GM18873 (cell line): ENCODE results near the gene WDR46.

Source experiments
- ATAC-seq: cut with Tn5 transposase; IDR thresholded peaks from one replicate; pipeline ENCODE4 v1.9.1; 2021; ENCODE audit warnings: mild to moderate bottlenecking, moderate library complexity, moderate number of reproducible peaks; ENCODE audit not compliant: unreplicated experiment, low FRiP score

Gene WDR46, protein sequence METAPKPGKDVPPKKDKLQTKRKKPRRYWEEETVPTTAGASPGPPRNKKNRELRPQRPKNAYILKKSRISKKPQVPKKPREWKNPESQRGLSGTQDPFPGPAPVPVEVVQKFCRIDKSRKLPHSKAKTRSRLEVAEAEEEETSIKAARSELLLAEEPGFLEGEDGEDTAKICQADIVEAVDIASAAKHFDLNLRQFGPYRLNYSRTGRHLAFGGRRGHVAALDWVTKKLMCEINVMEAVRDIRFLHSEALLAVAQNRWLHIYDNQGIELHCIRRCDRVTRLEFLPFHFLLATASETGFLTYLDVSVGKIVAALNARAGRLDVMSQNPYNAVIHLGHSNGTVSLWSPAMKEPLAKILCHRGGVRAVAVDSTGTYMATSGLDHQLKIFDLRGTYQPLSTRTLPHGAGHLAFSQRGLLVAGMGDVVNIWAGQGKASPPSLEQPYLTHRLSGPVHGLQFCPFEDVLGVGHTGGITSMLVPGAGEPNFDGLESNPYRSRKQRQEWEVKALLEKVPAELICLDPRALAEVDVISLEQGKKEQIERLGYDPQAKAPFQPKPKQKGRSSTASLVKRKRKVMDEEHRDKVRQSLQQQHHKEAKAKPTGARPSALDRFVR

DNA sequence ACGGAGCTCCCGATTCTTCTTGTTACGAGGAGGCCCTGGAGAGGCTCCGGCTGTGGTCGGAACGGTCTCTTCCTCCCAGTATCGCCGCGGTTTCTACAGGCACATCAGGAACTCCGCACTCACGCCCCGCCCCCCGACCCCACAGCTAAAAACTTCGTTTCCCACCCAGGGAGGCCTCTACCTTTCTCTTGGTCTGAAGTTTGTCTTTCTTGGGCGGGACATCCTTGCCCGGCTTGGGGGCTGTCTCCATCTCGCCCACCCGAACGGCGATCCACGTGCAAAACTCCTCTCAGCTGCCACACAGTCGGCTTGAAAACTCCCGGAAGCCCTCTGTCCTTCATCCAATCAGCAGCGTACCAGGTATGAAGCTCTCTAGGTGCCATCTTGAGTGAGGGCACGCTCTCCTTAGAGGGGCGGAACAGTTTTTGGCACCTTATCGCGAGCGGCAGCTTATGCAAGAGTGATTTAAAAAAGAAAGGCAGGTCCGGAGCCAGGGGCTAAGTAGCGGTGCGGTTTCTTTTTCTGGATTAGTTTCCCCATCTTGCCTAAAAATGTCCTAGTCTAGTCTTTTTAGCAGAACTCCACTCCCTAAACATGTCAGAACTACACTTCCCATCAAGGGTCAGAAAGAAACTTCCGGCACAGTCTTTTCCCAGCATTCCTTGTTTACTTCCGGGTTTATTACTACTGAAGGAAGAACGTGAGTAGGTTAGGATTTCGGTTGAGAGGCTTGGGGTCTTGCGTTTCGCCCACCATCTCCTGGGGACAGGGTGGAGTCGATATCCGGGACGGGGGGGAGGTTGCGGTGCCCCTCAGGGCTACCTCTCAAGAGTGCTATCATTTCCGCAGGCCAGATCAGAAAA is at the start of gene WDR46, which contains the start of gene PFDN6:
TSS of gene WDR46 (minus strand) at position 319 of the 863 bp plus-strand sequence. CDS start at position 250, 69 bp downstream.
TSS of gene PFDN6 (plus strand) at position 681 of the 863 bp plus-strand sequence. CDS start 256 bp downstream, outside the sequence.
- ATAC-seq: peak; percentile 78

DNA sequence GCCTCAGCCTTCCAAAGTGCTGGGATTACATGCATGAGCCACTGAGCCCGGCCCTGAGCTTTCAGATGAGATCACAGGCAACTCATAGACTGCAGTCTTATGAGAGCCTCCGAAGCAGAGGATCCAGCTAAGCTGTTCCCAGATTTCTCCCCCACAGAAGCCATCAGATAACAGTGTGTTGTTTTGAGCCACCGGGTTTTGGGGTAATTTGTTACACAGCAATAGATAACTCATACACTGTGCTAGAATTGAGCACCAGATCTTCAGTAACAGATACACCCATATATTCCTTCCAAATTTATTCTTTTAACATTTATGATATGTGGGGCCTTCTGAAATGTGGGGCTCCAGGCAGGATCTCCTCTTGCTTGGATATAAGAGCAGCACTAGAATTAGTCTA is 47.5 kb upstream of the WDR46 start:
- ATAC-seq: no peak

DNA sequence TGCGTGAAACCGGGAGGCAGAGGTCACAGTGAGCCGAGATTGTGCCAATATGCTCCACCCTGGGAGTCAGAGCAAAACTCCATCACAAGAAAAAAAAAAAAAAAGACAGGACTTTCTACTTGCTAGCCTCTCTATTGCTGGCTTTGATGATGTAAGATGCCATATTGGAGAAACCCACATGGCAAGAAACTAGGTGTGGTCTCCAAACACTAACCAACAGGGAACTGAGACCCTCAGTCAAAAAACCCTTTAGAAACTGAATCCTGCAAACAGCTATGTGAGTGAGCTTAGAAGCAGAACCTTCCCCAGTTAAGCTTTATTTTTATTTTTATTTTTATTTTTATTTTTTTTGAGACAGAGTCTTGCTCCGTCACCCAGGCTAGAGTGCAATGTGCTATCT is 46.9 kb upstream of the WDR46 start:
- no peak for ATAC-seq

DNA sequence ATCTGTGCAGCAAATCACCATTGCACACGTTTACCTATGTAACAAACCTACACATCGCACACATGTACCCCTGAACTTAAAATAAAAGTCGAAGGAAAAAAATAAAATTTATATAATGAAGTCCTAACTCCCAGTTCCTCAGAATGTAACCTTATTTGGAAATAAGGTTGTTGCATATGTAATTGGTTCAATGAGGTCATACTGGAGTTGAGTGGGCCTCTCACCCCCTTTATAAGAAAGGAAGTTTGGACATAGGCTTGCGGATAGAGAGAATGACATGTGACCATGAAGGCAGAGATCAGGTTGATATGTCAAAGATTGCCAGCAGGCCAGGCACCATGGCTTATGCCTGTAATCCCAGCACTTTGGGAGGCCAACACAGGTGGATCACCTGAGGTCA is 44.6 kb upstream of the WDR46 start:
- no peak for ATAC-seq

DNA sequence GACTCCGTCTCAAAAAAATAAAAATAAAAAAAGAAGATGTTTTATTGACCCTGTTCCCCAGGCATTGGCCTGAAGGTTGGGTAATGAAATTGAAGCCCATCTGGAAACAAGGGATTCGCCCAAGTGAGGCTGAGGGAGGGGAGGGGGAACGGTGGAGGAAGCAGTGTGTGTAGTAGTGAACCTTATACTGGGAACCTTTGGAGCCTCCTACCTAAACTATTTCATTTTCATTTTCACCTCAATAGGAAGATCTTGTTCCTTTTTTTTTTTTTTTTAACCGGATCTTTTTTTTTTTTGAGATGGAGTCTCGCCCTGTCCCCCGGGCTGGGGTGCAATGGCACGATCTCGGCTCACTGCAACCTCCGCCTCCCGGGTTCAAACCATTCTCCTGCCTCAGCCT is 41.7 kb upstream of the WDR46 start:
- ATAC-seq: no peak

DNA sequence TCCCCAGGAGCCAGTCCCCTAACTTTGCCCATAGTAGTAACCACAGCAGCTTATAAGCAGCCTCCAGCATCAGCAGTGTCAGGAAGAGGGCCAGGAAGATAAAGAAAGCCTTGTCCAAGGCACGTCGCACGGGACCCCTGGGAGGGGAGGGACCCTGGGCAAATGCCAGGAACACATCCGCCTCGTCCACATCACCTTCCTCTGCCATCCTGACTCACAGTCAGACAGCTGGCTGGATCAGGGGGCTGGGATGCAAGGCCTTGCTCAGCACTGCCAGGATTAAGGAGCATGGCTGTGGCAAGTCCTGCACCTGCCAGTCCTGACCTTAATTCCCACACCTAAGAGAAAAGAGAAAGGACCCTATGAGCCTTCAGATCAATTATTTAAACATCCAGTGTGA is 40.0 kb upstream of the WDR46 start:
- ATAC-seq: no peak

DNA sequence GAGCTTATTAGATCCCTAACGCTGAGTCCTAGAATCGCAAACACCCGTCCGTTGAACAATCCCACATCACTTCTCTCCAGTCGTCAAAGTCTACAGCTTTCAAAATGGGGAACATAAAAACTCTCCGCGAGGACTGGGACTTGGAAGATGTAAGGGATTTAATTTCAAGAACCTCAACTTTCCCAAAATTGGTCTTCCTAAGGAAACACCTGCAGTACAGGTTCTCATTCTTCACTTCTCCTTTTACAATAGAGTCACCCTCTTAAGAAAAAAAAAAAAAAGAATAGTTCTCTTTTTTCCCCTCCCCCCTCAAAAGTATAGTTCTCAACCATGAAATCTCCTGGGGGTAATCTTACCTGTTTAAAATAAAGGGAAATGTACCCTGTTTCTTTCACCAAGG is 35.1 kb upstream of the WDR46 start:
- ATAC-seq: no peak

DNA sequence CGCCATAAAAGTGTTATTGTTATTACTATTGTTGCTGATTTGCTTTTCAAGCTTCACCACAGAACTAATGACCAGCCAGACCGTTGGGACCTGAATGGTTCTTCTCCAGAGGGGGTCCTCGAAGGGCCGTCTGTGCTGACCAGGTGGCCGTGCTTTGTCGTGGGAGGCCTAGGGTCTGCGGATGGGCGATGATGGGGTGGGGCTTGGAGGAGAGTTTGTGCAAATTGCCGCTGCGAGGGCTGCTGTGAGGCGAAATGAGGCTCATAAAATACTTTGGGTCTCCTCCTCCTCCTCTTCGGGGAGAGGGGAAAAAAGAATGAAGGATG is 34.5 kb upstream of the WDR46 start:
- ATAC-seq: no peak

DNA sequence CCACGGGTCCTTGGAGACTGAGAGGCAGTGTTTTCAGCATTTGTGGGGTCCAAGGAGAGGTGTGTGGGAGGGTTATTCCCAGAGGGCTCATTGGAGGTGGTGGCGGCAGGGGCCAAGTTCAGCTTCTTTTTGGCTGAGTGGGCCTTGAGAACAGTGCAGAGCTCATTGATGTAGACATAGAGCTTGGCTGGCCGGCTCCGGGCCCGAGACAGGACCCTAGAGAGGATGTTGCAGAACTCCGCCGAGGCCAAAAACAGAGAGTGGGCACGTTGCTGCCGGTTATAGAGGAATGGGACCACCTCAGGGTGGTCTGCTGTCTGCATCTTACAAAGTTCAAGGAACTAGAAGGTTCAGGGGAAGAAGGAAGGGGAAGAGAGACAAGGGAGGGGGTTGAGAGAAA is 32.2 kb upstream of the WDR46 start:
- no peak for ATAC-seq

DNA sequence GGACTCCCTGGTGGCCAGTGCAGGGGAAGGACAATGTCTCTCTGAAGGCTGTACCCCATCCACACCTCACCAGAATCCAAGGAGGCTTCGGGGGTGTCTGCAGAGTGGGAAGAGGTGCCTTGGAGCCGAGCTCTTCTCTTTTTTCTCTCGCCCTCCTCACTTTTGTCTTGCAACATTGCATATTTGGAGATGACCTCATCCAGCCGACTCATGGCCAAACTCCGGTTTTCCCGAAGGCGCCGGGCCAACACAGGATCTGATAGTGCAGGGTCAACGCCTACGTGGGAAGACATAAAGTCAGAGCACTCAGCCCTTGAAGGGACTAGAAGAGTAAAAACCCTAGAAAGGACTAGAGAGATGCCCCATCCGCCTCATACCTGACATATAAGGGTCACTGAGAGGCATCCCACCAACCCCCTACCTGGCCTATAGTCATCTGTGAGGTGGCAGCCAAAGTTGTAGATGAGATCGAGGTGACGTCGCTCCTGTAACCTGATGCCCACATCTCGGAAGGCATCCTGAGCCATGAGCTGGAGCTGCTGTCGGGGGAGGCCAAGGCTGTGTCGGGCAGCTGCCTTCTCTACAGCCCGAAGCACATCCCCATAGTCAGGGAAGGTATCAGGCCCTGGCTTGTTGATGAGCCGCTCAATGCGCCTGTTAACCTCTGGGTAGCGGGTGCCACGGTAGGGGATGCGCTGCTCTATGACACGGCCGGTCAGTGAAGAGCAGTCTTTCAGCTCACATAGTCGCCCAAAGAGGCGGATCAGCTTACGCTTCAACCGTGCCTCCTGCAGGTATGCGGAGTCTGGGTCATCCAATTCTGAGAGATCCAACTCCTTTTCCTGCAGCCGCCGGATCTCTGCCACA is 31.5 kb upstream of the WDR46 start:
- ATAC-seq: no peak

DNA sequence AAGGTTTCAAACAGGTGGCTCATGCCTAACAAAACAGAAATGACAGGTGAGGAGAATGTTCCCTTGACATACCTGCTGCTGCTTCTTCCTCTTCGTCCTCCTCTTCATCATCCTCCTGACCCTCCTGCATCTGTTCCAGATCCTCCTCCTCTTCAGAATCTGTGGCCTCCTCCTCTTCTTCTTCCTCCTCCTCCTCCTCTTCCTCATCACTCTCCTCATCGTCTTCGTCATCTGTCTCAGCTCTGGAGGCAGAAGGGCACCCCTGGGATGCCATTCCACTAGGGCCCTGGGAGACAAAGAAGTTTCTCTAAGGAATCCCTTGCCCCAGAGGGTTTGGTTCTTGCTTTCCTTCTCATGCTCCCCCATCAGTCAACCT is 30.9 kb upstream of the WDR46 start:
- ATAC-seq: no peak

DNA sequence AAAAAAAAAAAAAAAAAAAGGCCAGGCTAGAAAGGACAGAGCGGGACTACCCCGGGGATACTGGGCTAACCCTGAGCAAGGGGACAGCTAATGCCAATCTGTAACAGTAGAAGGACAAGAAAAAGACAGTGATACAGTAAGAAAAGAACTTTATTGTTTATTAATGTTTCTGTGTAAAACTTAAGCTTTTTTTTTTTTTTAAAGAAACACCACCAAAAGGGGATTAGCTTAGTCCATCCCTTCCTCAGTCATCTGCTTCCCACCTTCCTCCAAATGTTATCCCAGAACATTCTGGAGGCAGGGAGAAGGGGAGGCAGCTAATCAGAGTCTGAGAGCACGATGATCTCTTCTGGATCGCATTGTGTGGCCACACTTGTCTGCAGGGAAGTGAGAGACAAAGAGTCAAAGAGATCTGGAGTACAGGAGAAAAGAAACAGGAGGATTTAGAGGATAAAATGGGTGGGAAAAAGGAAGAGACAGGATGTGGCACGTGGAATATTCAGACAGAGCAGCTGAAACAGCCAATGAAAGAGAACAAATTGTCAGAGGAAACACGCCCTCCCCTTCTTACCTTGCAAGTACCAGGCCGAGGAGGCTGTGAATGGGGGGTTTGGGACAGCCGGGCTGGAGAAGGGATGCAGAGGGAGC is 29.5 kb upstream of the WDR46 start:
- ATAC-seq: no peak

DNA sequence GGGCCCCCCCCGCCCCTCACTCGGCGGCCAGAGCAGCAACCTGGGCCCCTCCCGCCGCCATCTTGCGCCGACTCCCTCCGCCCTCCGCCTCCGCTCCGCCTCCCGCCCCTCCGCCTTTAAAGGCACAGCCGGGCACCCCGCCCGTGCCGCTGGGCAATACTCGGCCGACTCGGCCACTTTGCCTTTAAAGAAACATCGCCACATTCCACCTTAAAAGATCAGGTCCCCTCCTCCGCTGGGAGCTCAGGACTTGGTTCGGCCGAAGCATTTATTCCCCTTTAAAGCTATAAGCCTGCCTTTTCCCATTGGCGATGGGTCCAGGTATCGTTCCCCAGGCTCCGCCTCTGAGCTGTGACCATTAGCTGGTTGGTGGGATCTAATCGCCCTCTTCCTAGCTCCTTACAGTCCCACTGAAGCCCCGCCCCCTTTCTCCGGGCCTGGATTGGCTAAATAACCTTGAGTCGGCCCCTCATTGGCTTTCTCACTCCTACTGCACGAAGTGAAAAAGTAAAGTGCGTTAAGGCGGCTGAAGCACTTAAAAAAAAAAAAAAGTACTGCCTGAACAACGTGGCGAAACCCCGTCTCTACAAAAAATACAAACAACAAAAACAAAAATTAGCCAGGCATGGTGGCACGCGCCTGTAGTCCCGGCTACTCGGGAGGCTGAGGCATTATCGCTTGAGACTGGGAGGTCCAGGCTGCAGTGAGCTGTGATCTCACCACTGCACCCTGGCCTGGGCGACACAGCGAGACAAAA is 28.8 kb upstream of the WDR46 start, which contains the start of gene ZBTB22:
TSS of gene ZBTB22 (minus strand) at position 76 of the 757 bp plus-strand sequence. CDS start 828 bp downstream, outside the sequence.
- peak; percentile 44 for ATAC-seq

DNA sequence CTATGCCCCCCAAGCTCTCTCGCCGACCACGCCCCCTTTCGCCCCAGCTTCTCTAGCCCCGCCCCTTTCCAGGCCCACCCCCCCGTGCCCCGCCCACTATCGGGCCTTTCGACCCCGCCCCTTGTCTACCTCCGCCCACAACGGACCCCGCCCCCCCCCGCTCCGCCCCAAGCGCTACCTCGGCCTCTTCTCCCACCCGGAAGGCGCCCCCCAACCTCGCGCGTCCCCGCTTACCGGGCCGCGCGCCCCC is 28.3 kb upstream of the WDR46 start:
- no peak for ATAC-seq

DNA sequence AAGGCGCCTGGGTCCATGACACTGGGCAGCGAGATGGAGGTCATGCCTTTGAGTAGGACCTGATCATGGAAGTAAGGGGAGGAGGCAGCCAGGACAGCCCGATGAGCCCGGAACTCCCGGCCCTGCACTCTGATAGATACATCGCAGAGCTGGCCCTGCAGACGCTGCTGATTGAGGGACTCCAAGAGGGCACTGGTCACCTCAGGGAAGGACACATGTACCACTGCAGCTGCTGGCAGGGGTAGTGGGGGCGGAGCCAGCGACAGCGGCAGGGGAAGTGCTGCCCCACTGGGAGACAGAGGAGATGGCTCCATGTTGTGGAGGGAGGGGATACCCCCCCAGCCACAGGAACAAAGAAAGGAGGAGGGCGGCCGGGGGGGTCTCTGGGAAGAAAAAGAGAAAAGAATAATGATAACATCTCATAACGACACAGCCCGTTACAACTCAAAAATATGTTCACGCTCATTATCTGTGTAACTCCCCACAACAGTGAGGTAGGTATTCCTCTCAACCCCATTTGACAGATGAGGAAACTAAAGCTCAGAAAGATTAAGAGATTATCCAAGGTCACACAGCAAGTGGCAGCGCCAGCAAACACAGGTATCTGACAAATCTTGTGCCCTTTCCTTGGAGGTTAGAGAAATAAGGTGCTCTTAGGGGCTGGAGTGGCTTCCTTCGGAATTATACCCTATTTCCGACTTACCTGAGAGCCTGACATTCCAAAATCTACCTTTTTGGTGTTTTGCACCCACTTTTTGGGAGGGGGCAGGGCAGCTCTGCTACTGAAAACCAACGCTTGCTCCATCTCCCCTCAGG is 27.8 kb upstream of the WDR46 start:
- ATAC-seq: no peak

DNA sequence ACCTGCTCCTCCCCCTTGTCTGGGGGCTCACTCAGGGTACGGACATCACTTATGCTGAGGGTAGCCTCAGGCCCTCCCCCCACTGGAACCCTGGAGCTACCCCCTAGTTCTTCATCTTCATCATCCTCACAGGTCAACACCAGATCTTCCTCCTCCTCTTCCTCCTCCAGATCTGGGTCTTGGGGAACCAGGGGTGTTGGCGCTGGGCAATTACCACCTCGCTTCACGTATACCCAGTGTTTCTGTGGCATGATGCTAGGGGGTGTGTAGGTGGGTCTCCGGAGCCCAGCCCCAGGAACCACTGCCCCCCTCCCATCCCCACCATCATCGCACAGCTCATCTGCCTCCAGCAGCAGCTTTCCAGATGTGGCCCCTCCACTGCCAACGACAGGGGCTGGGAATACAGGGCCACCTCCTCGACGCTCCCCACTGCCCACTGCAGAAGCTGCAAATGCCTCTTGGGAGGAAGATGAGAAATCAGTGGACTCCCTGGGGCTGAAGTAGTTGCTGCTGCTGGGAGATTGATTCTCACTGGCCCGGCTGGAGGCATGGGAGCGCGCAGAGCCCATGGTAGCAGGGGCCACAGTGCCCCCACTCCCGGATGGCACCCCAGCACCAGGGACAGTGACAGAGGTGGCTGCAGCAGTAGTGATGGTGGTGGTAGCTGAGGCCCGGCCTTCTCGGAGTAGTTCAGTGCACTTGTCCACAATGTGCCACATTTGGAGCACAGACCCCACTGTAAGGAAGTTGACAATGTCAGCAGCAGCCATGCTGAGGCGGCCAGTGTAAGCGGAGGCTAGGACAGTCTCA is 27.0 kb upstream of the WDR46 start:
- no peak for ATAC-seq

DNA sequence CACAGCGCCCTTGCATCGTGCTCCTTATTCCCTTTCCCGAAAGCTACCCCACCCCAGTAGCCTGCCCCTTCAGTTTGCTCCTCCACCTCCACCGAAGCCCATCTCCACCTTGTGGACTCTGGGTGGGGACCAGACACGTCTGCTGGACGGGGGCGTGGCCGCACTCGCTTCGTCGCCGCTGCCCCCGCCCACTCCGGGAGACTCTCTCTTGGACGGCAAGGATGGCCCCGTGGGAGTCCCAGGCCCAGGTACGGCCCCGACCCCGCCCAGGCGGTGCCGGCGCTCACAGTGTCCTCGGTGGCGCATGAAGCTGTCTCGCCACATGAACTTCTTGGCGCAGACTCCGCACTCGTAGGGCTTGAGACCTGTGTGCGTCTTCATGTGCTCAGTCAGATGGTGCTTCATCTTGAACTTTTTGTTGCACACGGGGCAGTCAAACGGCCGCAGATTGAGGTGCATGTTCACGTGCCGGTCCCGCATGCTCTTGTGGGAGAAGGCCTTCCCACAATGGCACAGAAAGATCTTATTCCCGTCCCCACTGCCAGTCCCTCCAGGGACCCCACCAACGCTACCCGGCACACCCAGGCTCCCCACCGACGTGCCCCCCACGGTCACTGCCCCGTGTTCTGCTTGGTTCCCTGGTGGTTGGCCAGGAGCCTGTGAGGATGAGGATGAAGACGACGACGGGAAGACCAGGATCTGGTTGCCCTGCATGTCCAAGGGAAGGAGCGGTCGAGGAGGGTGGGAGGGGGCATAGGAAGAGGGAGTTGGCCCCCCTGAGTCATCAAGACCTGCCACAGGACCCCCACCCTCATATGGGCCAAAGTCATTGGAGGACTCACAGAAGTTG is 26.1 kb upstream of the WDR46 start:
- no peak for ATAC-seq
